Breast epithelium (tissue), 4 donors: ENCODE results near the gene ARFGAP1. TPM values are rescaled to one million over a fixed set of nuclear protein-coding genes. Genes with fewer than 3 reads are reported as not detected.

Experiments
- DNase-seq, 2 donors: peaks; one replicate each; pipeline ENCODE4 v3.0.0-alpha.2; 2019; ENCODE audit warnings: low spot score in 2 of 2
- H3K27ac ChIP-seq, 2 donors: fragments of 200-600 bp; sonication (generic) in 1 of 2; one replicate each; pipeline ENCODE4 v1.5.1; 2016 to 2019; ENCODE audit warnings: mild to moderate bottlenecking in 1 of 2
- H3K27me3 ChIP-seq, 2 donors: fragments of 200-600 bp; sonication (generic) in 1 of 2; one replicate each; pipeline versions ENCODE4 v1.5.1 to v1.6.0; 2017 to 2019; ENCODE audit warnings: control low read depth in 1 of 2, mild to moderate bottlenecking in 1 of 2
- H3K36me3 ChIP-seq: fragments of 200-600 bp; one replicate; pipeline ENCODE4 v1.5.1; 2019
- H3K4me1 ChIP-seq, 2 donors: fragments of 200-600 bp; sonication (generic); one replicate each; pipeline ENCODE4 v1.5.1; 2016 to 2019; ENCODE audit warnings: control low read depth in 1 of 2
- H3K4me3 ChIP-seq, 3 donors: fragments of 200-600 bp; sonication (generic); 1 replicate in 2 of 3; 2 replicates in 1 of 3; pipeline ENCODE4 v1.5.1; 2016 to 2019; ENCODE audit warnings: mild to moderate bottlenecking in 3 of 3, moderate library complexity in 2 of 3
- H3K9me3 ChIP-seq, 2 donors: fragments of 200-600 bp; sonication (generic) in 1 of 2; one replicate each; pipeline ENCODE4 v1.5.1; 2016 to 2019; ENCODE audit warnings: control low read depth in 1 of 2
- CTCF ChIP-seq, 3 donors: fragments of 450-650 bp; IDR thresholded peaks; one replicate each; pipeline ENCODE4 v1.5.1; 2016 to 2017; ENCODE audit warnings: antibody characterized with exemption in 3 of 3, mild to moderate bottlenecking in 3 of 3, moderate library complexity in 3 of 3
- POLR2A ChIP-seq: fragments of 450-650 bp; IDR thresholded peaks from one replicate; pipeline ENCODE4 v1.6.1; 2016; ENCODE audit warnings: antibody characterized with exemption, mild to moderate bottlenecking, moderate library complexity
- POLR2AphosphoS5 ChIP-seq, 3 donors: sonication (generic); formaldehyde crosslinking; IDR thresholded peaks; one replicate each; pipeline ENCODE4 v1.6.1; 2017; ENCODE audit warnings: antibody characterized with exemption in 3 of 3
- intact Hi-C: fragments of 100-400 bp; cut with DNase I; formaldehyde crosslinking; loops from one replicate; pipeline ENCODE4 v1.15.1; 2023; ENCODE audit warnings: low total_unique reads
- total RNA-seq, 3 donors: library from RNA; depleted of rRNA; stranded (reverse); fragments of >200 nt; gene quantifications; one replicate each; pipeline ENCODE4 v1.1.0, GENCODE V29; 2016

The ARFGAP1 gene
- 10 to 100 TPM; 24.3 to 44.6 (median 38.2) TPM for total RNA-seq

- Histone ChIP-seq H3K36me3 (no peaks in the 10 kb centered on the region), H3K9me3 (no peaks in the 10 kb centered on the region), H3K27me3 (peaks cover 0 to 2% of the 10 kb centered on the region in 2 donors), H3K4me3 (peak within 1 kb of the TSS; percentile 94 to 100 (median 95)), H3K27ac (peak within 1 kb of the TSS; percentile 77 to 86), H3K4me1 (peaks cover 0 to 12% of the 10 kb centered on the region in 2 donors)
- intact Hi-C loops: no loop called here
- peak; percentile 49 for TF ChIP-seq POLR2A
- TF ChIP-seq POLR2AphosphoS5 (IDR thresholded peaks at IDR 0.05): peak in 2 of 3 donors; percentile 59 to 69
- no peak for TF ChIP-seq CTCF (IDR thresholded peaks at IDR 0.05)
- peak; percentile 81 to 83 for DNase-seq
Measured at GRCh38 chr20:63272105-63273058, at the start of gene ARFGAP1. Gene ARFGAP1 (plus strand): TSS chr20:63272813. CDS start chr20:63275581, 2,768 bp downstream.

GRCh38 chr20:63223121-63223825, 49.3 kb upstream of the ARFGAP1 start:
- no peak for DNase-seq
- Histone ChIP-seq H3K4me1 (no peaks in the 10 kb centered on the region), H3K36me3 (no peaks in the 10 kb centered on the region), H3K4me3 (no peak overlapping the region), H3K27me3 (no peaks in the 10 kb centered on the region), H3K9me3 (no peaks in the 10 kb centered on the region), H3K27ac (no peak overlapping the region)
- TF ChIP-seq CTCF (IDR thresholded peaks at IDR 0.05): peak in 2 of 3 donors; percentile 35 to 45
- TF ChIP-seq POLR2AphosphoS5 (IDR thresholded peaks at IDR 0.05): no peak
- intact Hi-C loops: no loop called here

GRCh38 chr20:63223826-63224207, 48.8 kb upstream of the ARFGAP1 start:
- Histone ChIP-seq H3K4me1 (no peaks in the 10 kb centered on the region), H3K27ac (no peak overlapping the region), H3K9me3 (no peaks in the 10 kb centered on the region), H3K27me3 (peaks cover 0 to 1% of the 10 kb centered on the region in 2 donors), H3K36me3 (no peaks in the 10 kb centered on the region), H3K4me3 (no peak overlapping the region)
- DNase-seq: no peak
- intact Hi-C loops: no loop called here
- TF ChIP-seq POLR2AphosphoS5 (IDR thresholded peaks at IDR 0.05): no peak
- TF ChIP-seq CTCF (IDR thresholded peaks at IDR 0.05): no peak
- no peak for TF ChIP-seq POLR2A

GRCh38 chr20:63224412-63225081, 48.1 kb upstream of the ARFGAP1 start:
- Histone ChIP-seq H3K9me3 (no peaks in the 10 kb centered on the region), H3K27ac (no peak overlapping the region), H3K4me3 (no peak overlapping the region), H3K36me3 (no peaks in the 10 kb centered on the region), H3K27me3 (peaks cover 0 to 8% of the 10 kb centered on the region in 2 donors), H3K4me1 (no peaks in the 10 kb centered on the region)
- TF ChIP-seq POLR2A (no peak), POLR2AphosphoS5 (IDR thresholded peaks at IDR 0.05) (no peak), CTCF (IDR thresholded peaks at IDR 0.05) (no peak)
- no peak for DNase-seq
- intact Hi-C loops: no loop called here
